ENCODE data around the gene NADK2. TPM values are rescaled to one million over a fixed set of nuclear protein-coding genes. Genes with fewer than 3 reads are reported as not detected.

NADK2 gene
- total and polyA plus RNA-seq, 4 donors: 73.6 to 178 (median 88.0) TPM

DNA sequence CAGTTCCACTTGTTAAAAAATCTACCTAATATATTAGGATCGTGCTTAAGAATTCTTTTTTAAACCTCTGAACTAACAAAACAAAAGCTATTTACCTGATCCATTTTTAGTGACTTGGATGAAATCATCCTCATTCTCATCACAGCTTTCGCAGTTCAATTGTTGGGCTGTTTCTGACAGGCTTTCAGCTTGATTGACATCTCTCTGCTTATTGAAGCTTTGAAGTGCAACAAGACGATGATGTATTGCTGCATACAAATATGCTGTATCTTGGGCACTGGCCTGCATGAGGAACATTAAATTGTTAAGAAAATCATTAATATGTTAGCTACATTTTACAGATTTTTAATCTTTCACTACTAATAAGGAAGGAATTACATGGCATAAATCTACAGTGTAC lies 9.5 kb upstream of the NADK2 start:
- Histone ChIP-seq H3K36me3 (ENCODE audit: control insufficient read depth in 4 of 4, insufficient read depth in 3 of 4, low read depth in 1 of 4, low read length in 3 of 4) (peaks cover 0 to 5% (median 0%) of the 10 kb centered on the region in 4 donors), H3K9ac (ENCODE audit: low read depth in 1 of 2, low read length in 2 of 2) (no peak overlapping the region), H3K27me3 (ENCODE audit: control insufficient read depth in 4 of 4, insufficient read depth in 4 of 4, low read length in 3 of 4) (no peaks in the 10 kb centered on the region), H3K4me3 (ENCODE audit: low read depth in 1 of 3, low read length in 3 of 3) (no peak overlapping the region), H3K9me3 (ENCODE audit: control insufficient read depth in 4 of 4, low read length in 3 of 4) (no peaks in the 10 kb centered on the region), H3K4me1 (ENCODE audit: control insufficient read depth in 4 of 4, insufficient read depth in 4 of 4, low read length in 3 of 4) (peaks cover 0 to 9% (median 4%) of the 10 kb centered on the region in 4 donors), H3K27ac (ENCODE audit: low read depth in 1 of 2, low read length in 2 of 2) (no peak overlapping the region)
- 94% methylated on average over 3 of the region's 3 CpGs for WGBS
- no peak for DNase-seq (ENCODE audit: low spot score)
- TF ChIP-seq RXRA (IDR thresholded peaks at IDR 0.05) (no peak), YY1 (IDR thresholded peaks at IDR 0.05) (no peak), GABPA (IDR thresholded peaks at IDR 0.05 in 1 of 2, conservative IDR thresholded peaks at IDR 0.05 in 1 of 2) (no peak), NR2F2 (IDR thresholded peaks at IDR 0.05) (no peak), EGR1 (IDR thresholded peaks at IDR 0.05; ENCODE audit: low read depth in 2 of 2) (no peak), RAD21 (IDR thresholded peaks at IDR 0.05) (no peak), TAF1 (conservative IDR thresholded peaks at IDR 0.05) (no peak), HNF4A (conservative IDR thresholded peaks at IDR 0.05) (no peak), SP1 (IDR thresholded peaks at IDR 0.05) (no peak), FOXA2 (IDR thresholded peaks at IDR 0.05) (no peak), HNF4G (IDR thresholded peaks at IDR 0.05) (no peak), JUND (IDR thresholded peaks at IDR 0.05) (no peak)
- TF ChIP-seq, protein P1, sequence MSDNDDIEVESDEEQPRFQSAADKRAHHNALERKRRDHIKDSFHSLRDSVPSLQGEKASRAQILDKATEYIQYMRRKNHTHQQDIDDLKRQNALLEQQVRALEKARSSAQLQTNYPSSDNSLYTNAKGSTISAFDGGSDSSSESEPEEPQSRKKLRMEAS (IDR thresholded peaks at IDR 0.05): no peak
- TF ChIP-seq, protein P2, sequence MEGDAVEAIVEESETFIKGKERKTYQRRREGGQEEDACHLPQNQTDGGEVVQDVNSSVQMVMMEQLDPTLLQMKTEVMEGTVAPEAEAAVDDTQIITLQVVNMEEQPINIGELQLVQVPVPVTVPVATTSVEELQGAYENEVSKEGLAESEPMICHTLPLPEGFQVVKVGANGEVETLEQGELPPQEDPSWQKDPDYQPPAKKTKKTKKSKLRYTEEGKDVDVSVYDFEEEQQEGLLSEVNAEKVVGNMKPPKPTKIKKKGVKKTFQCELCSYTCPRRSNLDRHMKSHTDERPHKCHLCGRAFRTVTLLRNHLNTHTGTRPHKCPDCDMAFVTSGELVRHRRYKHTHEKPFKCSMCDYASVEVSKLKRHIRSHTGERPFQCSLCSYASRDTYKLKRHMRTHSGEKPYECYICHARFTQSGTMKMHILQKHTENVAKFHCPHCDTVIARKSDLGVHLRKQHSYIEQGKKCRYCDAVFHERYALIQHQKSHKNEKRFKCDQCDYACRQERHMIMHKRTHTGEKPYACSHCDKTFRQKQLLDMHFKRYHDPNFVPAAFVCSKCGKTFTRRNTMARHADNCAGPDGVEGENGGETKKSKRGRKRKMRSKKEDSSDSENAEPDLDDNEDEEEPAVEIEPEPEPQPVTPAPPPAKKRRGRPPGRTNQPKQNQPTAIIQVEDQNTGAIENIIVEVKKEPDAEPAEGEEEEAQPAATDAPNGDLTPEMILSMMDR (IDR thresholded peaks at IDR 0.05; ENCODE audit: low read depth, low read length, missing input control): no peak
- TF ChIP-seq, protein P3, sequence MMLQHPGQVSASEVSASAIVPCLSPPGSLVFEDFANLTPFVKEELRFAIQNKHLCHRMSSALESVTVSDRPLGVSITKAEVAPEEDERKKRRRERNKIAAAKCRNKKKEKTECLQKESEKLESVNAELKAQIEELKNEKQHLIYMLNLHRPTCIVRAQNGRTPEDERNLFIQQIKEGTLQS (IDR thresholded peaks at IDR 0.05): no peak
- TF ChIP-seq, protein P4, sequence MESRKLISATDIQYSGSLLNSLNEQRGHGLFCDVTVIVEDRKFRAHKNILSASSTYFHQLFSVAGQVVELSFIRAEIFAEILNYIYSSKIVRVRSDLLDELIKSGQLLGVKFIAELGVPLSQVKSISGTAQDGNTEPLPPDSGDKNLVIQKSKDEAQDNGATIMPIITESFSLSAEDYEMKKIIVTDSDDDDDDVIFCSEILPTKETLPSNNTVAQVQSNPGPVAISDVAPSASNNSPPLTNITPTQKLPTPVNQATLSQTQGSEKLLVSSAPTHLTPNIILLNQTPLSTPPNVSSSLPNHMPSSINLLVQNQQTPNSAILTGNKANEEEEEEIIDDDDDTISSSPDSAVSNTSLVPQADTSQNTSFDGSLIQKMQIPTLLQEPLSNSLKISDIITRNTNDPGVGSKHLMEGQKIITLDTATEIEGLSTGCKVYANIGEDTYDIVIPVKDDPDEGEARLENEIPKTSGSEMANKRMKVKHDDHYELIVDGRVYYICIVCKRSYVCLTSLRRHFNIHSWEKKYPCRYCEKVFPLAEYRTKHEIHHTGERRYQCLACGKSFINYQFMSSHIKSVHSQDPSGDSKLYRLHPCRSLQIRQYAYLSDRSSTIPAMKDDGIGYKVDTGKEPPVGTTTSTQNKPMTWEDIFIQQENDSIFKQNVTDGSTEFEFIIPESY (IDR thresholded peaks at IDR 0.05): no peak
- TF ChIP-seq, protein P5, sequence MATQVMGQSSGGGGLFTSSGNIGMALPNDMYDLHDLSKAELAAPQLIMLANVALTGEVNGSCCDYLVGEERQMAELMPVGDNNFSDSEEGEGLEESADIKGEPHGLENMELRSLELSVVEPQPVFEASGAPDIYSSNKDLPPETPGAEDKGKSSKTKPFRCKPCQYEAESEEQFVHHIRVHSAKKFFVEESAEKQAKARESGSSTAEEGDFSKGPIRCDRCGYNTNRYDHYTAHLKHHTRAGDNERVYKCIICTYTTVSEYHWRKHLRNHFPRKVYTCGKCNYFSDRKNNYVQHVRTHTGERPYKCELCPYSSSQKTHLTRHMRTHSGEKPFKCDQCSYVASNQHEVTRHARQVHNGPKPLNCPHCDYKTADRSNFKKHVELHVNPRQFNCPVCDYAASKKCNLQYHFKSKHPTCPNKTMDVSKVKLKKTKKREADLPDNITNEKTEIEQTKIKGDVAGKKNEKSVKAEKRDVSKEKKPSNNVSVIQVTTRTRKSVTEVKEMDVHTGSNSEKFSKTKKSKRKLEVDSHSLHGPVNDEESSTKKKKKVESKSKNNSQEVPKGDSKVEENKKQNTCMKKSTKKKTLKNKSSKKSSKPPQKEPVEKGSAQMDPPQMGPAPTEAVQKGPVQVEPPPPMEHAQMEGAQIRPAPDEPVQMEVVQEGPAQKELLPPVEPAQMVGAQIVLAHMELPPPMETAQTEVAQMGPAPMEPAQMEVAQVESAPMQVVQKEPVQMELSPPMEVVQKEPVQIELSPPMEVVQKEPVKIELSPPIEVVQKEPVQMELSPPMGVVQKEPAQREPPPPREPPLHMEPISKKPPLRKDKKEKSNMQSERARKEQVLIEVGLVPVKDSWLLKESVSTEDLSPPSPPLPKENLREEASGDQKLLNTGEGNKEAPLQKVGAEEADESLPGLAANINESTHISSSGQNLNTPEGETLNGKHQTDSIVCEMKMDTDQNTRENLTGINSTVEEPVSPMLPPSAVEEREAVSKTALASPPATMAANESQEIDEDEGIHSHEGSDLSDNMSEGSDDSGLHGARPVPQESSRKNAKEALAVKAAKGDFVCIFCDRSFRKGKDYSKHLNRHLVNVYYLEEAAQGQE (IDR thresholded peaks at IDR 0.05): no peak
